ENCODE results near the gene KYAT1. TPM values are rescaled to one million over a fixed set of nuclear protein-coding genes. Genes with fewer than 3 reads are reported as not detected.

The KYAT1 gene
- total and polyA plus RNA-seq, 2 of the 8 experiments (the other 6 are each of a cell fraction or from before 2014, with no cell fraction given): 30.4 to 42.2 TPM

- Histone ChIP-seq H3K36me3 (ENCODE audit: control insufficient read depth in 2 of 4, insufficient read depth in 4 of 4, low read length in 3 of 4) (peaks cover 3 to 20% (median 11%) of the 10 kb centered on the region in 4 experiments), H3K4ac (replicated peaks; ENCODE audit: insufficient read length, low read depth, low read length) (no peak overlapping the region)
- TF ChIP-seq RBBP5 (IDR thresholded peaks at IDR 0.05; ENCODE audit: borderline replicate concordance, low read depth, low read length): no peak
- TF ChIP-seq MAX (IDR thresholded peaks at IDR 0.05): no peak
- no peak for TF ChIP-seq E2F6 (IDR thresholded peaks at IDR 0.05)
- TF ChIP-seq SAP30 (IDR thresholded peaks at IDR 0.05; ENCODE audit: insufficient read depth, insufficient replicate concordance, low read length): no peak
- TF ChIP-seq CEBPB (IDR thresholded peaks at IDR 0.05; ENCODE audit: low read depth, low read length): no peak
- TF ChIP-seq PHF8 (conservative IDR thresholded peaks at IDR 0.05; ENCODE audit: low read depth, low read length): no peak
- no peak for TF ChIP-seq BACH1 (IDR thresholded peaks at IDR 0.05; ENCODE audit: low read length)
- TF ChIP-seq JUN (IDR thresholded peaks at IDR 0.05; ENCODE audit: low read depth, low read length): no peak
Measured at GRCh38 chr9:128885376-128885775, 3.6 kb upstream of the KYAT1 start.

More at GRCh38 chr9:128885376-128885775, 3.6 kb upstream of the KYAT1 start:
- POLR2A ChIA-PET (ENCODE audit: partially characterized antibody): interaction anchor here (1.1 to 1.6 kb wide), 4 partner anchors 10 to 64 kb away, joined by 3 to 5 read pairs (median 4); partner anchors contain the start of gene PHYHD1
- H3K56ac ChIP-seq (replicated peaks; ENCODE audit: insufficient read length, low read depth, low read length): no peak overlapping the region
- no peak overlapping the region for H2BK12ac ChIP-seq (ENCODE audit: low read depth, low read length)
- 0 out of 2 replicates have a peak overlapping the region, but pooled peaks have one; percentile 33 for H2AK5ac ChIP-seq (ENCODE audit: low read depth, low read length)
- no peak overlapping the region for H4K5ac ChIP-seq (ENCODE audit: insufficient read length, low read depth, low read length)
- peak overlapping the region; percentile 5 for H4K91ac ChIP-seq (replicated peaks; ENCODE audit: insufficient read length, low read length)
- peaks cover 0 to 10% of the 10 kb centered on the region in 2 experiments for H4K20me1 ChIP-seq (replicated peaks in 1 of 2; ENCODE audit: control insufficient read depth in 1 of 2, insufficient read depth in 2 of 2, low read length in 2 of 2)
- H3K79me2 ChIP-seq (ENCODE audit: control insufficient read depth in 1 of 2, insufficient read depth in 2 of 2, low read length in 2 of 2): peaks cover 25 to 83% of the 10 kb centered on the region in 2 experiments
- no peak overlapping the region for H2AFZ ChIP-seq (ENCODE audit: low read length)
- H3K4me2 ChIP-seq (ENCODE audit: insufficient read depth in 1 of 2, low read depth in 2 of 2, low read length in 2 of 2): no peak overlapping the region
- peaks cover 6% of the 10 kb centered on the region for H3K23me2 ChIP-seq (ENCODE audit: low read depth, low read length)
- 90% methylated on average over 8 of the region's 8 CpGs; no CpG with 5 or more reads in 1 of the 2 experiments for whole genome bisulfite sequencing, 2 experiments (ENCODE audit: extremely low coverage in 1 of 2, insufficient coverage in 1 of 2, insufficient read length in 1 of 2, insufficient replicate concordance in 2 of 2, low coverage in 1 of 2, low lambda C conversion rate in 2 of 2, missing lambda C conversion rate in 1 of 2)
- H2BK15ac ChIP-seq (ENCODE audit: low read length): no peak overlapping the region
- H3K18ac ChIP-seq (ENCODE audit: extremely low read depth, low read length): no peak overlapping the region
- peak overlapping the region; percentile 38; the same call in 1 of the 2 replicates for H3K27ac ChIP-seq (ENCODE audit: low read depth, low read length)
- H3K4me3 ChIP-seq (ENCODE audit: extremely low read depth in 1 of 4, insufficient read depth in 2 of 4, low read depth in 3 of 4, low read length in 4 of 4): no peak overlapping the region
- no peak overlapping the region for H2BK20ac ChIP-seq (ENCODE audit: low read length)
- peak overlapping the region; percentile 72; the same call in 1 of the 2 replicates for H2BK5ac ChIP-seq (ENCODE audit: low read depth, low read length)
- H3K14ac ChIP-seq (ENCODE audit: insufficient read length): no peak overlapping the region
- H3K4me1 ChIP-seq (replicated peaks in 1 of 4; ENCODE audit: control insufficient read depth in 3 of 4, insufficient read depth in 4 of 4, low read length in 3 of 4): peaks cover 6 to 30% (median 18%) of the 10 kb centered on the region in 4 experiments
- H3K79me1 ChIP-seq (ENCODE audit: low read depth, low read length): peaks cover 32% of the 10 kb centered on the region
- no peak overlapping the region for H3K23ac ChIP-seq (ENCODE audit: insufficient read length)
- no peak overlapping the region for H3K9ac ChIP-seq (replicated peaks in 1 of 4; ENCODE audit: extremely low read depth in 1 of 4, low read depth in 3 of 4, low read length in 3 of 4)
- CTCF ChIA-PET (ENCODE audit: partially characterized antibody): interaction anchor here (1.0 kb wide), 1 partner anchor 22 kb away, joined by 4 read pairs; no protein-coding TSS in a partner anchor
- H3K9me3 ChIP-seq (ENCODE audit: insufficient read depth in 2 of 2, low read depth in 1 of 2, low read length in 1 of 2): no peaks in the 10 kb centered on the region
- no peak for DNase-seq (ENCODE audit: low read depth in 1 of 2, low spot score in 2 of 2)
- H4K8ac ChIP-seq (ENCODE audit: extremely low read depth, insufficient read depth, low read length): no peak overlapping the region
- FAIRE-seq: no peak
- no peaks in the 10 kb centered on the region for H3K27me3 ChIP-seq (replicated peaks in 1 of 4; ENCODE audit: control insufficient read depth in 3 of 4, extremely low read depth in 1 of 4, insufficient read depth in 3 of 4, low read length in 3 of 4)
- H2BK120ac ChIP-seq (replicated peaks; ENCODE audit: low read depth, low read length): no peak overlapping the region

All from H1 (cell line).